NCI-H2107 treated with DMSO at 0.1 percent for 48 hours (cell line): ENCODE measurements around the gene HOXD3.

Source experiments
- DNase-seq: peaks from one replicate; lab custom pipeline; 2025; ENCODE audit not compliant: unreplicated experiment; lab: John Stamatoyannopoulos, UW

The HOXD3 gene

DNA sequence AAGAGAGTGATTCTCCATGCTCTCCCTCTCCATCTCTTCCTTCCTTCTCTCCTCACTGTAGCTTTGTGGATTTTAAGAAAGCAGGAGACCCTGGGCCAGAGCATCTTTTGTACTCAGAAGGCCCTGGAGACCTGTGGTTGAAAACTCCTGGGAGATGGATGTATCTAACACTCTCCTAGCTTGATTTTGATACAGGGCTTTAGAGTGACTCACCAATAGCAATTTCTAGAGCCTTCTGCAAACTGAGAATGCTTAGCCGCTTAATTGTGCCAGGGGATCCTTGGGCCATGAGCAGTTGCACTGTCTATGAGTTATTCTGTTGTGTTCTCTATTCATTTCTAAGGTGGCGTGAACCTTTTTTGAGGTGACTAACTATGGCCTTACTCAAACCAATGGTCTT lies 49.0 kb downstream of the HOXD3 start:
- DNase-seq = no peak

DNA sequence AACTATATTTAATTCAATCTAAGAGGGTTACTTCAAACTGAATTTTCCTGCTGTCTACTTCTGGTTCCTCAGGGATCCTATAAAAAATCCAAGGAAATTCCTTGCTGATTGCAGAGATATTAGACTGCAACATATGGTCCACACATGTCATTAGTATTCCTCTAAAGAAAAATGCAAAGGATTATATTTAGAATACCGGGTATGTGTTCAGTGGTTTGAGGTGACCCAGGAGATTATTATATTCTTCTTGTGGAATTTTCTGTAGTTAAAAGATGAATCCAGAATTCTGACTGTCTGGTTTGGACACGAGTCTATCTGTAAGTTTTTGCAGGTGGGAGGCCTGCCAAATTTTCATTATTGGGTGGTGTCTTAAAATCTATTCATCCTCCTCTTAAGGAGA lies 49.6 kb downstream of the HOXD3 start:
- no peak for DNase-seq

DNA sequence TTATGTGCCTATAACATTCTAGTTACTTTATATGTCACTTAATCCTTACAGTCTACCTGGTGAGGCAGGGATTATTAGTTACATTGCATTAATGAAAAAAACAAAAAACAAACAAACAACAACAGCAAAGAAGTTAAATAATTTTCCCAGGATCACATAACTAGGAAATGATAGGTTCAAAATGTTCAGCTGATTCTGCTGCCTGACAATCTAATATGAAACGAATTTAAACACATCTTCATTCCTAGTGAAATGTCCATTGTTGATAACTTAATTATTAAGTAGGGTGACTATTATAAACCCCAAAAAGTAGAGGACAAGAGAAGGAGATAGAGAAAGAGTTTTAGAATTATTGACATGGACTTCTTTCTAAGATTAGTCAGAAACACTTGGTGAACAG lies 54.0 kb downstream of the HOXD3 start:
- no peak for DNase-seq

DNA sequence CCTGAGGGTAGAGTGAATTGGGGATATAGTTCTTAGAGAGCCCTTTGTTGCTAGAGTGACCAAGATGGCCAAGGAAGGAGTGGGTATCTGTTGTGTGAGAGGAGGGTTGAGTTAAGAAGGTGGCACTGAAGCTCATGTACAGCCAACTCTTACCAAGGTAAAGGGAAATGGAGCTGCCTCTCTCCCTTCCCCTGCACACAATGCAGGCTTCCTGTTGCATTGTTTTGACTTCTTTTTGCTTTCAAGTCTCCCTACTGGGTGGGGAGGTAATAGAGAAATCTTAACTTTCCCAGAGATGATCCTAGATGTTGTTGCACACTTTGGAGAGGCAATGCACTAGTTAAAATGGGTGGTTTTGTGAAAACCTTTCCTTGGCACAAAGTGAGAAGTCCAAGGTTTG lies 55.2 kb downstream of the HOXD3 start:
- DNase-seq = no peak

DNA sequence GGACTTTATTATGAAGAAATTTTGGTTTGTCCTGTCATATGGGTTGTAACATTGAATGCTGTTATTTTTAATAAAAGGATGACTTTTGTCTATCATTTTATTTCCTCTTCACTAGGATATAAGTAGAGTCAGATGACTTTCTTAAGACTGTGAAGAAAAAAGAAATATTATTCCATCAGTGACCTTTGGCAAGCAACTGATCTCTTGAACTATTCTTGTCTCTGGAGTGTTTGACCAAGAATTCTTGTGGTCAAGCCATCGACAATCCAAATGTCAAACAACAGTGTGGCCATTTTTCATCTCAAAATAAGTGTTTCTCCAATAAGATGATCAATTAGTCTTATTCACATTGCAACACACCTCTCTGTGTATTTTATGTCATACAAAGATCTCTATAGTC lies 56.3 kb downstream of the HOXD3 start:
- no peak for DNase-seq
